K562 (cell line): Measurements from ENCODE around the gene ATF3. TPM values are rescaled to one million over a fixed set of nuclear protein-coding genes. Genes with fewer than 3 reads are reported as not detected.

Experiments used
- CBX1 ChIP-seq: sonication (generic); IDR thresholded peaks from 2 replicates; pipeline ENCODE4 v1.6.1; 2016; ENCODE audit warnings: antibody characterized with exemption, low read depth, mild to moderate bottlenecking
- CSDE1 ChIP-seq, 2 experiments: fragments of 450-650 bp; IDR thresholded peaks; 2 replicates each; pipeline ENCODE4 v1.6.1; 2016; ENCODE audit warnings: mild to moderate bottlenecking in 1 of 2
- HMG20B ChIP-seq: fragments of 250-450 bp; sonication (Bioruptor Pico); IDR thresholded peaks from 2 replicates; pipeline ENCODE4 v1.5.0; 2021; ENCODE audit warnings: mild to moderate bottlenecking
- MEIS2 ChIP-seq: fragments of 450-650 bp; IDR thresholded peaks from 2 replicates; pipeline ENCODE4 v1.6.1; 2014; ENCODE audit warnings: mild to moderate bottlenecking; ENCODE audit not compliant: partially characterized antibody
- NR2C1 ChIP-seq, 2 experiments: fragments of 450-650 bp; IDR thresholded peaks; 2 replicates each; pipeline ENCODE4 v1.6.1; 2017; ENCODE audit warnings: mild to moderate bottlenecking in 2 of 2, antibody characterized with exemption in 1 of 2, inconsistent platforms in 1 of 2, missing compliant biosample characterization in 1 of 2, missing genetic modification characterization in 1 of 2
- PATZ1 ChIP-seq: fragments of 250-450 bp; sonication (Bioruptor Pico); IDR thresholded peaks from 2 replicates; pipeline ENCODE4 v1.5.0; 2020; ENCODE audit warnings: mild to moderate bottlenecking, borderline replicate concordance
- RBM34 ChIP-seq: fragments of 200-400 bp; formaldehyde crosslinking; IDR thresholded peaks from 2 replicates; pipeline ENCODE4 v1.6.1; 2018; ENCODE audit warnings: low read length, borderline replicate concordance; ENCODE audit not compliant: insufficient read depth
- SNIP1 ChIP-seq: fragments of 450-650 bp; IDR thresholded peaks from 2 replicates; pipeline ENCODE4 v1.7.1; 2017; ENCODE audit warnings: low read depth, mild to moderate bottlenecking
- TRIM28 ChIP-seq: fragments of 450-650 bp; IDR thresholded peaks from 2 replicates; pipeline ENCODE4 v1.6.1; 2017
- ZBTB1 ChIP-seq: sonication (generic); formaldehyde crosslinking; IDR thresholded peaks from 2 replicates; pipeline ENCODE4 v1.8.1; 2023; ENCODE audit warnings: missing genetic modification reagents, low read depth, mild to moderate bottlenecking, borderline replicate concordance
- ZBTB40 ChIP-seq, 2 experiments: fragments of 450-650 bp in 1 of 2; sonication (generic) in 1 of 2; formaldehyde crosslinking in 1 of 2; IDR thresholded peaks; 2 replicates each; pipeline versions ENCODE4 v1.7.1 to v1.9.0; 2016 to 2022; ENCODE audit warnings: inconsistent platforms in 1 of 2, mild to moderate bottlenecking in 1 of 2, missing genetic modification reagents in 1 of 2
- ZNF316 ChIP-seq: fragments of 450-650 bp; IDR thresholded peaks from 2 replicates; pipeline ENCODE4 v1.6.1; 2016
- polyA plus RNA-seq, 8 experiments: library from polyadenylated mRNA; depleted of rRNA in 4 of 8; stranded (reverse) in 5 of 8; unstranded in 3 of 8; fragments of >200 nt; fragmentation: Nextera tagmentation in 2 of 8; fragmentation: Illumina TruSeq in 1 of 8; extraction: Ambion mirVana in 2 of 8; extraction: Trizol in 1 of 8; gene quantifications; 2 replicates each; pipeline versions ENCODE4 v1.2.1 to v1.2.3, GENCODE V29; 2011 to 2014; ENCODE audit warnings: inconsistent platforms in 1 of 8, missing spikeins in 1 of 8
- total RNA-seq, 7 experiments: library from RNA; depleted of rRNA in 6 of 7; stranded (reverse); fragments of >200 nt in 6 of 7; fragmentation: Illumina TruSeq in 2 of 7; extraction: Trizol in 2 of 7; gene quantifications; 2 replicates each; pipeline versions ENCODE4 v1.2.1 to v1.2.3, GENCODE V29; 2011 to 2021; ENCODE audit warnings: low replicate concordance in 1 of 7

ATF3 gene
- total and polyA plus RNA-seq, 9 of the 15 experiments (the other 6 are each of a cell fraction or from before 2014, with no cell fraction given) = 3.5 to 28.2 (median 19.8) TPM

- no peak for TF ChIP-seq ZNF316
- TF ChIP-seq ZBTB1 = 0 out of 2 replicates have a peak, but pooled peaks have one; percentile 30
- TF ChIP-seq TRIM28 = no peak
- TF ChIP-seq SNIP1 = no peak
- TF ChIP-seq PATZ1 (CRISPR knock-in tag) = no peak
- TF ChIP-seq HMG20B (CRISPR knock-in tag) = no peak
- TF ChIP-seq CSDE1 (IDR thresholded peaks at IDR 0.05) = peak in 1 of 2 experiments; percentile 75; a peak in 2 of 4 replicates
- no peak for TF ChIP-seq NR2C1 (IDR thresholded peaks at IDR 0.05)
- peak; percentile 18; the same call in 1 of the 2 replicates for TF ChIP-seq NR2C1 (tag; IDR thresholded peaks at IDR 0.05)
- TF ChIP-seq MEIS2 = no peak
- no peak for TF ChIP-seq ZBTB40 (IDR thresholded peaks at IDR 0.05)
- TF ChIP-seq ZBTB40 (CRISPR knock-in tag; IDR thresholded peaks at IDR 0.05) = 0 out of 2 replicates have a peak, but pooled peaks have one; percentile 59
- peak; percentile 90 for TF ChIP-seq CBX1
- no peak for TF ChIP-seq RBM34
These were observed at the start of gene ATF3 (continued) for GRCh38 chr1:212608392-212608958.
